Esophagus squamous epithelium (tissue), 5 donors: ENCODE results near the gene DOCK10. TPM values are rescaled to one million over a fixed set of nuclear protein-coding genes. Genes with fewer than 3 reads are reported as not detected.

ENCODE experiments used
- DNase-seq: peaks from one replicate; lab custom pipeline; 2025; lab: John Stamatoyannopoulos, UW
- H3K27ac ChIP-seq, 4 donors: fragments of 200-600 bp; sonication (generic); one replicate each; pipeline ENCODE4 v1.5.1; 2016 to 2019; ENCODE audit warnings: mild to moderate bottlenecking in 1 of 4
- H3K27me3 ChIP-seq, 4 donors: fragments of 200-600 bp; sonication (generic); 1 replicate in 3 of 4; 2 replicates in 1 of 4; pipeline versions ENCODE4 v1.5.1 to v1.6.0; 2017 to 2021; ENCODE audit warnings: antibody characterized with exemption in 1 of 4
- H3K36me3 ChIP-seq, 3 donors: fragments of 200-600 bp; sonication (generic); one replicate each; pipeline ENCODE4 v1.5.1; 2016 to 2019
- H3K4me1 ChIP-seq, 3 donors: fragments of 200-600 bp; sonication (generic); one replicate each; pipeline ENCODE4 v1.5.1; 2017 to 2019
- H3K4me3 ChIP-seq, 4 donors: fragments of 200-600 bp; sonication (generic); 1 replicate in 3 of 4; 2 replicates in 1 of 4; pipeline ENCODE4 v1.5.1; 2016 to 2019; ENCODE audit warnings: mild to moderate bottlenecking in 2 of 4, moderate library complexity in 1 of 4
- H3K9me3 ChIP-seq, 3 donors: fragments of 200-600 bp; sonication (generic); one replicate each; pipeline ENCODE4 v1.5.1; 2016 to 2019
- CTCF ChIP-seq, 6 experiments: fragments of 450-650 bp in 4 of 6; fragments of 200-600 bp in 2 of 6; sonication (generic) in 2 of 6; IDR thresholded peaks; one replicate each; pipeline ENCODE4 v1.5.1; 2016 to 2019; ENCODE audit warnings: antibody characterized with exemption in 6 of 6, mild to moderate bottlenecking in 4 of 6, moderate library complexity in 4 of 6
- POLR2A ChIP-seq, 4 donors: fragments of 450-650 bp; IDR thresholded peaks; one replicate each; pipeline ENCODE4 v1.6.1; 2017; ENCODE audit warnings: antibody characterized with exemption in 4 of 4, mild to moderate bottlenecking in 4 of 4, moderate library complexity in 3 of 4
- WGBS, 2 donors: methylation state at CpG; one replicate each; pipeline ENCODE4 v1.1.5; 2018; 5-methylcytosine and 5-hydroxymethylcytosine counted together
- intact Hi-C: fragments of 100-400 bp; cut with DNase I; formaldehyde crosslinking; loops from one replicate; pipeline ENCODE4 v1.15.0; 2022
- total RNA-seq, 4 donors: library from RNA; depleted of rRNA; stranded (reverse); fragments of >200 nt; gene quantifications; one replicate each; pipeline ENCODE4 v1.1.0, GENCODE V29; 2016
- donor health status: DM: yes; HTN: yes; CAD: no.

The DOCK10 gene
- total RNA-seq, 4 donors from 2014 or later = 9.2 to 16.6 (median 11.7) TPM

GRCh38 chr2:224930990-224931389 lies 111.3 kb downstream of the DOCK10 start:
- 69 to 81% methylated on average over 3 of the region's 3 CpGs for WGBS, 2 donors
- no peaks in the 10 kb centered on the region for H3K36me3 ChIP-seq
- peaks cover 8 to 77% (median 16%) of the 10 kb centered on the region in 3 donors for H3K4me1 ChIP-seq
- H3K27ac ChIP-seq = peak overlapping the region in 2 of 4 donors; percentile 0 to 3
- DNase-seq = no peak
- intact Hi-C loops = no loop called here
- H3K4me3 ChIP-seq = no peak overlapping the region
- no peaks in the 10 kb centered on the region for H3K27me3 ChIP-seq
- H3K9me3 ChIP-seq = no peaks in the 10 kb centered on the region
- TF ChIP-seq POLR2A (IDR thresholded peaks at IDR 0.05) (no peak), CTCF (IDR thresholded peaks at IDR 0.05) (peak in 1 of 6 experiments; percentile 15)

- H3K9me3 ChIP-seq = no peaks in the 10 kb centered on the region
- H3K4me3 ChIP-seq = no peak overlapping the region
- no peak for DNase-seq
- intact Hi-C loops = no loop called here
- H3K4me1 ChIP-seq = peaks cover 8 to 75% (median 16%) of the 10 kb centered on the region in 3 donors
- H3K36me3 ChIP-seq = no peaks in the 10 kb centered on the region
- WGBS, 2 donors = 41 to 74% methylated on average over 4 to 5 of the region's 5 CpGs
- no peaks in the 10 kb centered on the region for H3K27me3 ChIP-seq
- H3K27ac ChIP-seq = no peak overlapping the region
- TF ChIP-seq CTCF (IDR thresholded peaks at IDR 0.05) (no peak), POLR2A (IDR thresholded peaks at IDR 0.05) (no peak)
These were observed 112.1 kb downstream of the DOCK10 start for GRCh38 chr2:224930124-224930523.

GRCh38 chr2:224929512-224929911 lies 112.8 kb downstream of the DOCK10 start:
- Histone ChIP-seq H3K27ac (peak overlapping the region in 2 of 4 donors; percentile 16 to 27), H3K4me1 (peaks cover 2 to 69% (median 12%) of the 10 kb centered on the region in 3 donors), H3K36me3 (no peaks in the 10 kb centered on the region), H3K4me3 (no peak overlapping the region), H3K9me3 (no peaks in the 10 kb centered on the region), H3K27me3 (no peaks in the 10 kb centered on the region)
- DNase-seq = no peak
- WGBS, 2 donors = 82 to 90% methylated on average over 3 of the region's 3 CpGs
- intact Hi-C loops = no loop called here
- TF ChIP-seq CTCF (IDR thresholded peaks at IDR 0.05) (no peak), POLR2A (IDR thresholded peaks at IDR 0.05) (no peak)

- Histone ChIP-seq H3K27ac (peak overlapping the region; percentile 24 to 86 (median 70)), H3K4me3 (no peak overlapping the region), H3K4me1 (peaks cover 0 to 60% (median 12%) of the 10 kb centered on the region in 3 donors), H3K36me3 (no peaks in the 10 kb centered on the region), H3K27me3 (no peaks in the 10 kb centered on the region), H3K9me3 (no peaks in the 10 kb centered on the region)
- TF ChIP-seq CTCF (IDR thresholded peaks at IDR 0.05) = no peak
- TF ChIP-seq POLR2A (IDR thresholded peaks at IDR 0.05) = peak in 1 of 4 donors; percentile 37
- DNase-seq = no peak
- 38 to 60% methylated on average over 5 to 6 of the region's 7 CpGs for WGBS, 2 donors
- intact Hi-C loops = no loop called here
These were observed 114.6 kb downstream of the DOCK10 start for GRCh38 chr2:224927646-224928173.

- intact Hi-C loops = no loop called here
- Histone ChIP-seq H3K27ac (peak overlapping the region; percentile 24 to 86 (median 70)), H3K9me3 (no peaks in the 10 kb centered on the region), H3K27me3 (no peaks in the 10 kb centered on the region), H3K36me3 (no peaks in the 10 kb centered on the region), H3K4me3 (no peak overlapping the region), H3K4me1 (peaks cover 0 to 59% (median 12%) of the 10 kb centered on the region in 3 donors)
- WGBS, 2 donors = 44 to 88% methylated on average over 2 of the region's 2 CpGs
- TF ChIP-seq CTCF (IDR thresholded peaks at IDR 0.05) (no peak), POLR2A (IDR thresholded peaks at IDR 0.05) (no peak)
- DNase-seq = no peak
These were observed 115.3 kb downstream of the DOCK10 start for GRCh38 chr2:224927011-224927410.
